ENCODE results near the gene EFCAB5.

EFCAB5 gene

DNA sequence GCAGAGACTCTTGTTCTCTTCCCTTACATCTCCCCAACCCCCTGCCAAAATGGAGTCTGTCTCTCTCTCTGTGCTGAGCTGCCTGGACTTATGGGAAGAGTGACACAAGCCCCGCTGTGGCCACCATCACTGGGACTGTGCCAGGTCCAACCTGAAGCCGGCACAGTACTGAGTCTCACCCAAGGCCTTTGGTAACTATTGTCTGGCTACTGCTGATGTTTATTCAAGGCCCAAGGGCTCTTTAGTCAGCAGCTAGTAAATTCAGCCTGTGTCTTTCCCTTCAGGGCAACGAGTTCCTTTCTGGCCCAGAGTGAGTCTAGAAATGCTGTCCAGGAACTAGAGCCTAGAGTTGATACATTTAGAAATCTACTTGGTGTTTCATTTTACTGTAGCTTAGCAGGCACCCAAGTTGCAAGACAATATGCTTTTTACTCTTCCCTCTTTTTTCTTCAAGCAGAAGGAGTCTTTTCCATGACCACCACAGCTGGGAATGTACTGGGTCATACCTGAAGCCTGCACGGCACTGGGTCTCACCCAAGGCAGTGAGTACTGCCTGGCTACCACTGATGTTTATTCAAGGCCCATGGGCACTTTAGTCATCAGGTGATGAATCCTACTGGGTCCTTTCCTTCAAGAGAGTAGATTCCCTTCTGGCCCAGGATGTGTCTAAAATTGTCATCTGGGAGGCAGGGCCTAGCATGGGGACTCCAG lies 17.7 kb downstream of the EFCAB5 start:
- in situ Hi-C loops (cut with MboI; ENCODE audit: low pct_unique_long_range_greater_than_20kb, low sequenced_read_pairs, unreplicated experiment): no loop called here
- TF ChIP-seq CTCF (IDR thresholded peaks at IDR 0.05; ENCODE audit: extremely low read depth, insufficient read depth, missing control alignments): no peak
- no peak for DNase-seq (ENCODE audit: low spot score)

GRCh38 chr17:29959658-29960337 lies 18.4 kb downstream of the EFCAB5 start:
- no peak for DNase-seq (ENCODE audit: low spot score)
- TF ChIP-seq CTCF (IDR thresholded peaks at IDR 0.05; ENCODE audit: extremely low read depth, insufficient read depth, missing control alignments): no peak
- in situ Hi-C loops (cut with MboI; ENCODE audit: low pct_unique_long_range_greater_than_20kb, low sequenced_read_pairs, unreplicated experiment): no loop called here

- TF ChIP-seq CTCF (IDR thresholded peaks at IDR 0.05; ENCODE audit: extremely low read depth, insufficient read depth, missing control alignments): no peak
- in situ Hi-C loops (cut with MboI; ENCODE audit: low pct_unique_long_range_greater_than_20kb, low sequenced_read_pairs, unreplicated experiment): no loop called here
- DNase-seq (ENCODE audit: low spot score): no peak
These were observed 21.2 kb downstream of the EFCAB5 start for GRCh38 chr17:29962656-29963055.

DNA sequence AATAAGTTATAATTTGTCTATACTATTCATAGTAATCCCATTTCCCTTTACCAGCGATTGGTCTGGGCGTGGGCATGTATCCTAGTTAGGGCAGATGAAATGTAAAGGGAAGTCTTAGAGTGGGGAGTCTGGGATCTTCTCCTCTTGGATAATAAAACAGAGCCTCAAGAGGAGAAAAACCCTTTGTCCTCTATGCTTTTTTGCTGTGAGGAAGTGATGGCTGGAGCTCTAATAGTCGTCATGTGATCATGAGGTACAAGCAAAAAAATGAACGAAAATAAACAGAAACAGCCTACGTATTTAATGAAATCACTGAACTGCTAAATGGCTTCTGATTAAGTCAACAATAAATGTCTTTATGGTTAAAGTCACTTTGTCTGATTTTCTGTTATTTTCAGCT lies 26.8 kb downstream of the EFCAB5 start:
- in situ Hi-C loops (cut with MboI; ENCODE audit: low pct_unique_long_range_greater_than_20kb, low sequenced_read_pairs, unreplicated experiment): no loop called here
- TF ChIP-seq CTCF (IDR thresholded peaks at IDR 0.05; ENCODE audit: extremely low read depth, insufficient read depth, missing control alignments): no peak
- DNase-seq (ENCODE audit: low spot score): no peak

DNA sequence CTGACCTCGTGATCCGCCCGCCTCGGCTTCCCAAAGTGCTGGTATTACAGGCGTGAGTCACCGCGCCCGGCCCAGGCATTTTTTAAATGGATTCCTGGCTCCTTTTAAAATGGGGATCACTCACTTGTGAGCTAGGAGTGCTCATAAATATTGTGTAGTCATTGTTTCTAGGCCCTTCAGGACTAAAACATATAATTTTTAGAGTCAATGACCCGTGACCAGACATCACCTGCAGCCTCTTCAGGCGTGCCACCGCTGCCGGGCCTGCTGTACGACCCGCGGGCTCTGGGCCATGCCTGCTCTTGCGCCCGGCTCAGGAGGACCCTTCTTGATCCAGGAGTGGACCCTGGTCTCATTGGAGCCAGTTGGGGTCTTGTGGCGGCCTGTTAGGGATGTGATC lies 30.8 kb downstream of the EFCAB5 start:
- DNase-seq (ENCODE audit: low spot score): no peak
- in situ Hi-C loops (cut with MboI; ENCODE audit: low pct_unique_long_range_greater_than_20kb, low sequenced_read_pairs, unreplicated experiment): no loop called here
- no peak for TF ChIP-seq CTCF (IDR thresholded peaks at IDR 0.05; ENCODE audit: extremely low read depth, insufficient read depth, missing control alignments)

DNA sequence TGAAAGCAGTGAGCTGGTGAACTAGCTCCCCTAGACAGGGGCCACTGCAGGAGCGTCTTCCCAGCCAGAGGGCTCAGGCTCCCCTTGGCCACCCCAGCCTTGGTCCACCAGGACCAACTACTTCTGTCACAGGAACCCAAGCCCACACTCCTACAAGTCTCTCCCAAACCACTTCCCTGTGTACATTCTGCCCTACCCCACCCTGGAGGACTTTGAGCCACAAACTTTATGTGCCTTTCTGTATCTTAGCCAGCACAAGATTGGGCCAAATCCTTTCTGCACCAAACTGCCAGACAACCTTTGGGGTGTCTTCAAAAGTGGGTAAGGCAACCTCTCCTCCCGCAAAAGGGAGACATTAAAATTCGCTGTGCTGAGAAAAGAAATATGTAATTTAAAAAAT lies 31.6 kb downstream of the EFCAB5 start:
- TF ChIP-seq CTCF (IDR thresholded peaks at IDR 0.05; ENCODE audit: extremely low read depth, insufficient read depth, missing control alignments): no peak
- no peak for DNase-seq (ENCODE audit: low spot score)
- in situ Hi-C loops (cut with MboI; ENCODE audit: low pct_unique_long_range_greater_than_20kb, low sequenced_read_pairs, unreplicated experiment): no loop called here
